ENCODE data around the gene SCNN1B.
"Not testable (repeated sequence)": the region's sequence is repeated elsewhere in the genome, so short reads cannot be mapped to it uniquely, and the experiment has no call there.

The SCNN1B gene

GRCh38 chr16:23381702-23382101 lies 79.6 kb downstream of the SCNN1B start:
- not testable (repeated sequence) for DNase-seq

GRCh38 chr16:23382279-23382678 lies 80.2 kb downstream of the SCNN1B start:
- no peak for DNase-seq

DNA sequence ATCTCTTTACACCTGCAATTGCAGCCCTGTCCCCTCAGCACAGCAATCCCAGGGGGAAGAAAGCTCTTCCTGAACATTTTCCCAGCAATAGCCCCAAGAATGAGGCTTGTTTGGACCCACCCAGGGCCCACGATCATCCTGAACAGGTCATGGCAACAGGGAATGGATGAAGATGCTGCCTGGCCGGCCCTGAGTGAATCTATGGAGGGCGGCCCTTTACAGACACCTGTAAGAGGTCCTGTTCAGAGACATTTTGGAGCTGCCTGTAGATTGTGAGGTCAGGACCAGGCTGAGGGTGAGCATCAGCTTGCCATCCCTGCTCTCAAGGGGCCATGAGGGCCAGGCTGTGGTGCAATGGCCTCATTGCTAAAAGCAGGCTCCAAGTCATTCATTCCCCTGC lies 81.8 kb downstream of the SCNN1B start:
- DNase-seq = no peak

GRCh38 chr16:23384878-23385277 lies 82.8 kb downstream of the SCNN1B start:
- DNase-seq = no peak

DNA sequence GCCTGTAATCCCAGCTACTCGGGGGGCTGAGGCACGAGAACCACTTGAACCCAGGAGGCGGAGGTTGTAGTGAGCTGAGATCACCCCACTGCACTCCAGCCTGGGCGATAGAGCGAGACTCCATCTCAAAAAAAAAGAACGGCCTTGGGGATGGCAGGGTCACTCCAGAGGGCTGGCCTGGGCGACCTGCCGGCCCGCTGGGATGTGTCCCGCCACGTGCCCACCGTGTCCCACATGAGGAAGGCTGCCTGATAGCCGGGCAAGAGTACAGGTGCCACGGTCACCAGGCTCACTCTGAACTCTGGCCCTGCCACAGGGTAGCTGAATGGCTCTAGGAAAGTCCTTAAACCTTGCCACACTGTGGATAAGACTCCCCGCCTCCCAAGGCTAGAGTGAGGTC lies 83.3 kb downstream of the SCNN1B start:
- DNase-seq = no peak

GRCh38 chr16:23387666-23388065 lies 85.6 kb downstream of the SCNN1B start:
- DNase-seq = no peak

GRCh38 chr16:23388786-23389185 lies 86.7 kb downstream of the SCNN1B start:
- DNase-seq = no peak

- no peak for DNase-seq
Measured at GRCh38 chr16:23389201-23389600, 87.1 kb downstream of the SCNN1B start.

- not testable (repeated sequence) for DNase-seq
Measured at GRCh38 chr16:23389936-23390335, 87.8 kb downstream of the SCNN1B start.

GRCh38 chr16:23391381-23392222 lies 89.5 kb downstream of the SCNN1B start:
- DNase-seq = no peak

DNA sequence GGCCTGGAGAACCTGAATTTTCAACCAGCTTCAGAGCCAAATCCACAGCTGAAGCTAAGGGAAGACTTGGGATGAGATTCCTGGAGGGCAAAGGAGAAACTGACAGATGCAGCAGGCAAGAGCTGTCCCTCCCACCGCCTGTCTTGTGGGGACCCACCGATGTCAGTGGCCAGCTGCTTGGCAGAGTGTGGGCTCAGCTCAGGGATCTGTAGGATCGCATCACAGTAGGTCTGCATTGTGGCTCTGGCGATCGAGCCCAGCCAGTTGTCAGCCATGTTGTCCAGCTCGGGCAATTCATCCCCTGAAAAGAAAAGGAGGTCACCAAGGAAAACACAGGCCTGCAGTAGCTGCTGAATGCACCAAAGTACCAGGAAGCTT lies 90.1 kb downstream of the SCNN1B start:
- DNase-seq = no peak

- DNase-seq = no peak
Measured at GRCh38 chr16:23394141-23394831, 92.2 kb downstream of the SCNN1B start.

GRCh38 chr16:23395732-23396131 lies 93.6 kb downstream of the SCNN1B start:
- DNase-seq = peak in 1 of 2 experiments; percentile 14

- no peak for DNase-seq
Measured at GRCh38 chr16:23397464-23397863, 95.4 kb downstream of the SCNN1B start.

GRCh38 chr16:23398987-23399805 lies 97.1 kb downstream of the SCNN1B start:
- peak in 1 of 2 experiments; percentile 22 for DNase-seq

- peak; percentile 93 for DNase-seq
Measured at GRCh38 chr16:23400447-23400846, 98.3 kb downstream of the SCNN1B start.

DNA sequence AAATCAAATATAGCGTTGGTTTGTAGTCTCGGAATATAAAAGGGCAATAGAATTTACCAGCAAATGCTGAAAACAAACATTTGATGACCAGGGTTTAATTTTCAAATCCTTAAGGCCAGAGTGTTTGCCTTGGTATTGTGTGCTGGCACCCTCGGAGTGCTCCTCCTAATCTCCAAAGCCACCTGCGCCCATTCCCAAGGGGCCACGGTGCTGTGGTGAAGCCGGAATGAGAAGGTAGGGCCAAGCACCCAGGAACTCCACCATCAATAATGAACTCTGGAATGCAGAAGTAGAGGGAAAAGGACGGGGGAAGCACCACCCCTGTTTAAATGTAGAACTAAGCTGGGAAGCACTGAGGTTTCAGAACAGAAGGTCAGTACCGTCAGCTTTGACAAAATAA lies 99.0 kb downstream of the SCNN1B start:
- DNase-seq = peak; percentile 40 to 75

DNA sequence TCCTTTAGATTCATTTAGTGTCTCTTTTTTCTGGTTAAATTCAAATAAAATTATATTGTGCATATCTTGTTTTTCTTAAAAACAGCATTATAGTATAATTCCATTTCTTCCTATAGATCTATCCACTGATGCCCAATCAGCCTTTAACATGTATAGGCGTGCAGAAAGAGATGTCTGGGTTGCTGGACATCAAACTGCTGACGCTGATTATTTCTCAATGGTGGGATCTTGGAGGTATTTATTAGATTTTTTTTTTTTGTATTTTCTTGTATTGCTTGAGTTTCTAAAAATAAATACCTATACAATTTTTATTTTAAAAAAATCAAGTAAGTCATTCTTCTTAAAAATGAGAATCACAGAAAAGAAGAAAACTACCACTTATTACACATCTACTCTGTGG lies 100.0 kb downstream of the SCNN1B start:
- DNase-seq = no peak

- DNase-seq = peak; percentile 70 to 89
Measured at GRCh38 chr16:23403547-23403946, 101.4 kb downstream of the SCNN1B start.

DNA sequence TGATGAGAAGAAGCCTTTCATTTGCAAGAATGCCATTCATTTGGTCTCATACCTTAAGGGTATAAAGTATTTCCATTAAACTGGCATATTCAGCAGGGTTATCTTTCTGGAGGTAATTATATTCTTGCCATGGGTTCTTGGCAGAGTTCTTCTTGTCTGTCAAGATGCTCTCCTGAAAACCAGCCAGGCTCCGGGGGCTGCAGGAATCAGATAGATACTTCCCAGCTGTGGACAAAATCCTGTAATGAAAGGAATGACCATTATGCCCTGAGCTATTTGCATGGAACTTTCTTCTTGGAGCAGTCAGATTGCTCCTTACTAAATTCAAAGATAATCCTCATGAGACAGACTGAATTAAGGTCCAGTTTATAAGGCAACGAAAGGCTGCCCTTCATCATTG lies 103.9 kb downstream of the SCNN1B start:
- no peak for DNase-seq

GRCh38 chr16:23406546-23407240 lies 104.6 kb downstream of the SCNN1B start:
- DNase-seq = no peak

DNA sequence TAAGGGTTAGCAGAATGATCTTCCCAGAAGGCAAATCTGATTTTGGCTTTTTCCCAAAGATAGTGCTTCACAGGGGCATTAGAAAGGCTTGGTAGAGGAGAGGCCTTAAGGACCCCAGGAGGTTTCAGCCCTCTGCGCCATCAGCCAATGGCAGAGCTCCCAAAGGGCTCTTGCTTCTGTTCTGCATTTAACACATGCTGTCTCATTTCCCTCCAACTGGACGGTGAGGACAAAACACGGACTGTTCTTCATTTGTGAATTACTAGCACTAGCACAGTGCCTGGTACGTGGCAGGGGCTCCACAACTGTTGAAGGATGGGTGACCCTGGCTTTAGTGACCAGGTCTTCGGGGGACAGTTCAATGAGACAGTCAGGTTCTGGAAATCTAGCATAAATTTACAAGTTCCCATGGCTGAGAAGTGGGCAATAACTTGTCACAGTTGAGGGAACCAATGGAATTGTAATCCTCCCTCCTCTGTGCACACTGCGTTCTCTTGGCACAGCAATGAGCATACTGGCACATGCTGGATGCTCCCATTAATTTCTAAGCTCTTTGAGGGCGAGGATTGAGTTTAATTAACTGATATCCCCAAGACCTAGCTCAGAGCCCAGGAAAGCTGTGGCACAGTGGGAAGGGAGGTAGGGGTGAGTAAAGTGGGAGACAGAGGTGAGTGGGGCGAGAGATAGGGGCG lies 105.5 kb downstream of the SCNN1B start:
- peak; percentile 34 to 36 for DNase-seq
